Stimulated activated CD8-positive, alpha-beta memory T cell treated with anti-CD3 and anti-CD28 coated beads, Interleukin-4, amount 100 ng/mL, for 24 hours (primary cell): ENCODE results near the gene LGALS1.

Experiments used
- DNase-seq: peaks from one replicate; pipeline ENCODE4 v3.0.0-alpha.2; 2020; ENCODE audit warnings: low read depth

Gene LGALS1

DNA sequence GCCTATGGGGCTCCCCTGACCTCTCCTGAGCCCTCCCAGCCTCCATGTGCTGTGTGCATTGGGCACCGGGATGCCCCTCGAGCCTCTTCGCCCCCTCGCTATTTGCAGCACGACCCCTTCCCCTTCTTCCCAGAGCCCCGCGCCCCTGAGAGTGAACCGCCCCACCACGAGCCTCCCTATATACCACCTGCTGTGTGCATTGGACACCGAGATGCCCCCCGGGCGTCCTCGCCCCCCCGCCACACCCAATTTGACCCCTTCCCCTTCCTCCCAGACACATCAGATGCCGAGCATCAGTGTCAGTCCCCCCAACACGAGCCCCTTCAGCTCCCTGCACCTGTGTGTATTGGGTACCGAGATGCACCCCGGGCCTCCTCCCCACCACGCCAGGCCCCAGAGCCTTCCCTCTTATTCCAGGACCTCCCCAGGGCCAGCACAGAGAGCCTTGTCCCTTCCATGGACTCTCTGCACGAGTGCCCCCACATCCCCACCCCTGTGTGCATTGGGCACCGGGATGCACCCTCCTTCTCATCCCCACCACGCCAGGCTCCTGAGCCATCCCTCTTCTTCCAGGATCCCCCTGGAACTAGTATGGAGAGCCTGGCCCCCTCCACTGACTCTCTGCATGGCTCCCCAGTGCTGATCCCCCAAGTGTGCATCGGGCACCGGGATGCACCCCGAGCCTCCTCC lies 50.3 kb downstream of the LGALS1 start:
- DNase-seq: no peak

DNA sequence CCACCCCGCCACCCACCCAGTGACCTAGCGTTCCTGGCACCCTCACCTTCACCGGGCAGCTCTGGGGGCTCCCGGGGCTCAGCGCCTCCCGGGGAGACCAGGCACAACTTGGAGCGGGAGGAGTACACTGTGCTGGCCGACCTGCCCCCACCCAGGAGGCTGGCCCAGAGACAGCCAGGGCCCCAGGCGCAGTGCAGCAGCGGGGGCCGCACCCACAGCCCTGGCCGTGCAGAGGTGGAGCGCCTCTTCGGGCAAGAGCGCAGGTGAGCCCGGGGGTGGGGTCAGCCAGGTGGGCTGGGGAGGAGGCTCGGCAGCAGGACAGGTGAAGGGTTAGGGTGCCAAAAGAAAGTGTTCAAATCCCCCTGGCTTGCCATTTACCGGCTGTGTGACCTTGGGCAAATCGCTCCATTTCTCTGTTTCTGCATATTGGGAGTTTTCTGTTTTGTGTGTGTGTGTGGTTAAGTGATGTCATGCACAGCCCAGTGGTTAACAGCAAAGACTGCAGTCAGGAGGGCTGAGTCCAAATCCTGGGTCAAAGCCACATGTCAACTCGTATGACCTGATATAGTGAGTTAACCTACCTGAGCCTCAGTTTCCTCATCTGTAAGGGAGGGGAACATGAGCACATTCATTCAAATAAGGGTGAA lies 50.9 kb downstream of the LGALS1 start:
- DNase-seq: no peak

DNA sequence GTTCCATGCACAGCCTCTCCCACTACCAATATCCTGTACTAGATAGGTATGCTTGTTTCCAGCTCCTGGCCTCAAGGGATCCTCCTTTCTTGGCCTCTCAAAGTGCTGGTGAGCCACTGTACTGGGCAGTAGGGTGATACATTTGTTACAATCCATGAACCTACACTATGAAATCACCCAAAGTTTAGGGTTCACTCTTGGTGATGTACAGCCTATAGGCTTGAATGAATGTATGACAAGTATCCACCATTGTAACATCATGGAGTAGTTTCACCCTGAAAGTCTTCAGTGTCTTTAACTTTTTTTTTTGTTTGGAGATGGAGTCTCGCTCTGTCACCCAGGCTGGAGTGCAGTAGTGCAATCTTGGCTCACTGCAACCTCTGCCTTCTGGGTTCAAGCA lies 53.2 kb downstream of the LGALS1 start:
- DNase-seq: no peak
